ENCODE data around the gene PIK3CD. TPM values are rescaled to one million over a fixed set of nuclear protein-coding genes. Genes with fewer than 3 reads are reported as not detected.

PIK3CD gene
- total RNA-seq, 1 experiment from 2014 or later = 4.5 TPM

DNA sequence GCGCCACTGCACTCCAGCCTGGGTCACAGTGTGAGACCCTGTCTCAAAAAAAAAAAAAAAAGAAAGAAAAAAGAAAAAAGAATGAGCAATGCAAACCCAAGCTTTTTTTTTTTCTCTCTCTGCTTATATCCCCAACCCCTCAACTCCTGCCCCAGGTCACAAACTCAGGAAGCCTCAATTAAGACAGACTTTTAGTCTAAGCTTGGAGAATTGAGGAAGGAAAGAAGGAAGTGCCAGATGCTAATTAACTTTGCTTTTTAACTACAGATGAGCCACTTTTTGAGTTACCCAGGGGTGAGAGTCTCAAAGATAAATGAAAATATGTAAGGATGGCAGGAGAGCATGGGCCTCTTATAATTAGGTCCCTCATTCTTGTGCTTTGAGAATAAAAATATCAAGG, 33.3 kb downstream of the PIK3CD start:
- Histone ChIP-seq H3K79me2 (ENCODE audit: low read length) (no peaks in the 10 kb centered on the region), H3K4me1 (ENCODE audit: insufficient read depth, low read length) (peaks cover 11% of the 10 kb centered on the region), H3K36me3 (ENCODE audit: low read depth, low read length) (no peaks in the 10 kb centered on the region), H3K27ac (ENCODE audit: low read length) (no peak overlapping the region), H2AFZ (ENCODE audit: low read length) (no peak overlapping the region), H4K20me1 (ENCODE audit: low read length) (no peaks in the 10 kb centered on the region), H3K27me3 (ENCODE audit: low read length) (no peaks in the 10 kb centered on the region), H3K4me3 (ENCODE audit: low read length) (no peak overlapping the region), H3K9me3 (ENCODE audit: low read length) (no peaks in the 10 kb centered on the region), H3K4me2 (ENCODE audit: low read length) (no peak overlapping the region), H3K9ac (ENCODE audit: low read length) (no peak overlapping the region), H3F3A (ENCODE audit: low read length, unreplicated experiment) (peaks cover 7% of the 10 kb centered on the region), H3K9me2 (replicated peaks; ENCODE audit: low read length) (no peaks in the 10 kb centered on the region)
- intact Hi-C loops (cut with micrococcal nuclease) = loop anchor here (5.0 kb wide), 1 partner anchor 58 kb away; no protein-coding TSS in a partner anchor
- ATAC-seq (no peak), DNase-seq (no peak)
- ChIA-PET POLR2A (ENCODE audit: unreplicated experiment) (no interaction called here), CTCF (no interaction called here)
- BruUV-seq (replicated peaks) = no TSS peak
- no peak for TF ChIP-seq EZH2 (IDR thresholded peaks at IDR 0.05; ENCODE audit: low read length, unreplicated experiment)
- TF ChIP-seq, protein P1, sequence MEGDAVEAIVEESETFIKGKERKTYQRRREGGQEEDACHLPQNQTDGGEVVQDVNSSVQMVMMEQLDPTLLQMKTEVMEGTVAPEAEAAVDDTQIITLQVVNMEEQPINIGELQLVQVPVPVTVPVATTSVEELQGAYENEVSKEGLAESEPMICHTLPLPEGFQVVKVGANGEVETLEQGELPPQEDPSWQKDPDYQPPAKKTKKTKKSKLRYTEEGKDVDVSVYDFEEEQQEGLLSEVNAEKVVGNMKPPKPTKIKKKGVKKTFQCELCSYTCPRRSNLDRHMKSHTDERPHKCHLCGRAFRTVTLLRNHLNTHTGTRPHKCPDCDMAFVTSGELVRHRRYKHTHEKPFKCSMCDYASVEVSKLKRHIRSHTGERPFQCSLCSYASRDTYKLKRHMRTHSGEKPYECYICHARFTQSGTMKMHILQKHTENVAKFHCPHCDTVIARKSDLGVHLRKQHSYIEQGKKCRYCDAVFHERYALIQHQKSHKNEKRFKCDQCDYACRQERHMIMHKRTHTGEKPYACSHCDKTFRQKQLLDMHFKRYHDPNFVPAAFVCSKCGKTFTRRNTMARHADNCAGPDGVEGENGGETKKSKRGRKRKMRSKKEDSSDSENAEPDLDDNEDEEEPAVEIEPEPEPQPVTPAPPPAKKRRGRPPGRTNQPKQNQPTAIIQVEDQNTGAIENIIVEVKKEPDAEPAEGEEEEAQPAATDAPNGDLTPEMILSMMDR (conservative IDR thresholded peaks at IDR 0.05; ENCODE audit: low read depth, low read length) = no peak
- TF ChIP-seq EZH2phosphoT487 (IDR thresholded peaks at IDR 0.05; ENCODE audit: borderline replicate concordance, low read length) = no peak

DNA sequence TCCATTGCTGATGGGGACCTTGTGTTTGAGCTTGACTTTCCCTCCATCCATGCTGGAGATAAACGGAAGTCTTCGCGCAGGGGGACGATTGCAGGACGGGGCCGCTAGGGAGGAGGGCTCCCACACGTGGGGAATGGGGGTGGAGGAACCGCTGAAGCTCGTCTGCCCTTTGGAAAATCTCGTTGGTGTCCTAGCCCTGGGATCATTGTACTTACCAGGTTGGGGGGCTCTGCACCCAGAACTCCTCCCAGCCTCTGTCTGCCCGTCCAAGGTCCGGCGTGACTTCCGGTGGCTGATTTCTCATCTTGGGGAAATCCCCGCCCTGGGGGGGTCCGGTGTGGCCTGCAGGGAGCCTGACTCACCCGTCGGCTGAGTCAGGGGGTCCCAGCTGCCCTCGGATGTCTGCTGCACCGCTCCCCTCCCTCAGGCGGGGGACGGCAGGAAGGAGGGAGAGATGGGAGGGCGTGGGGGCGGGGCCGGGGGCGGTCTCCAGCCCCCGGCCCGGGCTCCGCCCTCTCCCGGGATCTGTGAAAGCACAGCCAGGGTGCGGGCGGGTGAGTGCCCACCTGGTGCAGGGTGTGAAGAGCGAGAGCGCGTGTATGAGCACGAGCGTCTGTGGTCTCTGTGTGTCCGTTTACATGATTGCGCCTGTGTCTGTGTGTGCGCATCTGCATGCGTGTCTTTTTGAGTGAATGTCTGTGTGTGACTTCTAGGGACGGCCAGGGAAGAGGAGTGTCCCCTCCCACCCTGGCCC, 35.8 kb downstream of the PIK3CD start:
- DNase-seq = peak; percentile 74
- H3K4me2 ChIP-seq (ENCODE audit: low read length) = peak overlapping the region; percentile 100
- no peaks in the 10 kb centered on the region for H3K27me3 ChIP-seq (ENCODE audit: low read length)
- no peaks in the 10 kb centered on the region for H3K36me3 ChIP-seq (ENCODE audit: low read depth, low read length)
- H3K9ac ChIP-seq (ENCODE audit: low read length) = peak overlapping the region; percentile 71
- TSS peak; percentile 46 for BruUV-seq (replicated peaks)
- peak overlapping the region; percentile 95 for H3K4me3 ChIP-seq (ENCODE audit: low read length)
- POLR2A ChIA-PET (ENCODE audit: unreplicated experiment) = no interaction called here
- H3K79me2 ChIP-seq (ENCODE audit: low read length) = no peaks in the 10 kb centered on the region
- H3K9me3 ChIP-seq (ENCODE audit: low read length) = no peaks in the 10 kb centered on the region
- H3K9me2 ChIP-seq (replicated peaks; ENCODE audit: low read length) = no peaks in the 10 kb centered on the region
- peak; percentile 27 for ATAC-seq
- H3F3A ChIP-seq (ENCODE audit: low read length, unreplicated experiment) = peaks cover 7% of the 10 kb centered on the region
- H4K20me1 ChIP-seq (ENCODE audit: low read length) = no peaks in the 10 kb centered on the region
- H3K27ac ChIP-seq (ENCODE audit: low read length) = peak overlapping the region; percentile 43
- intact Hi-C loops (cut with micrococcal nuclease) = loop anchor here (5.0 kb wide), 1 partner anchor 60 kb away; no protein-coding TSS in a partner anchor
- peaks cover 24% of the 10 kb centered on the region for H3K4me1 ChIP-seq (ENCODE audit: insufficient read depth, low read length)
- peak overlapping the region; percentile 98 for H2AFZ ChIP-seq (ENCODE audit: low read length)
- TF ChIP-seq, protein P1 (conservative IDR thresholded peaks at IDR 0.05; ENCODE audit: low read depth, low read length) = no peak
- TF ChIP-seq EZH2phosphoT487 (IDR thresholded peaks at IDR 0.05; ENCODE audit: borderline replicate concordance, low read length) = no peak
- no peak for TF ChIP-seq EZH2 (IDR thresholded peaks at IDR 0.05; ENCODE audit: low read length, unreplicated experiment)
- CTCF ChIA-PET = interaction anchor here (0.9 kb wide), 1 partner anchor 16 kb away, joined by 3 read pairs; no protein-coding TSS in a partner anchor
